GM12872 (cell line): ENCODE data around the gene FNDC11.

Source experiments
- TF ChIP-seq, protein P1 (sequence below): IDR thresholded peaks from 3 replicates; pipeline ENCODE4 v1.5.1; 2011; ENCODE audit warnings: low read depth, mild to moderate bottlenecking, low read length, moderate library complexity; ENCODE audit not compliant: insufficient read depth

The FNDC11 gene

DNA sequence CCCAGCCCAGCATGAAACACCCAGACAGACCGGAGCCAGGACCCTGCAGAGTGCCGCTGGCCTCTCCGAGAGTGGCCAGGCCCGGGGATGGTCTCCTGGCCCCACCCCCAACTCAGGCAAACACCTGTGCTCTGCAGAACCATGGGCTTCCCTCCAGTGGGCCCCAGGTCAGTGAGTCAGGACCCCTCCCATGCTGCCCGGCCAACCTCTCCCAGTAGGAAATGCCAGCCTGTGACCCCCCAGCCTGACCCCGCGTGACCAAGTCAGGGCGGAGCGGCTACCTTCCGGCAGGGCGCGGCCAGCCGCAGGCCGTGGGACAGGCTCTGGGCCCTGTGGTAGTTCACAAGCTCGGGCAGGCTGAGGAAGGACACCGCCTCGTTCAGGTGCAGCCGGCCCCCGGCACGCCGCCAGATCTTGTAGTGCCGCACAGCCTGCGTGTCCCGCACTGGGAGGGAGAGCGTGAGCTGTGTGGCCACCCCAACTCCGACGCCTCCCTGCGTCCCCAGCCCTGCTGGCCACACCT, 20.0 kb upstream of the FNDC11 start:
- TF ChIP-seq, protein P1, sequence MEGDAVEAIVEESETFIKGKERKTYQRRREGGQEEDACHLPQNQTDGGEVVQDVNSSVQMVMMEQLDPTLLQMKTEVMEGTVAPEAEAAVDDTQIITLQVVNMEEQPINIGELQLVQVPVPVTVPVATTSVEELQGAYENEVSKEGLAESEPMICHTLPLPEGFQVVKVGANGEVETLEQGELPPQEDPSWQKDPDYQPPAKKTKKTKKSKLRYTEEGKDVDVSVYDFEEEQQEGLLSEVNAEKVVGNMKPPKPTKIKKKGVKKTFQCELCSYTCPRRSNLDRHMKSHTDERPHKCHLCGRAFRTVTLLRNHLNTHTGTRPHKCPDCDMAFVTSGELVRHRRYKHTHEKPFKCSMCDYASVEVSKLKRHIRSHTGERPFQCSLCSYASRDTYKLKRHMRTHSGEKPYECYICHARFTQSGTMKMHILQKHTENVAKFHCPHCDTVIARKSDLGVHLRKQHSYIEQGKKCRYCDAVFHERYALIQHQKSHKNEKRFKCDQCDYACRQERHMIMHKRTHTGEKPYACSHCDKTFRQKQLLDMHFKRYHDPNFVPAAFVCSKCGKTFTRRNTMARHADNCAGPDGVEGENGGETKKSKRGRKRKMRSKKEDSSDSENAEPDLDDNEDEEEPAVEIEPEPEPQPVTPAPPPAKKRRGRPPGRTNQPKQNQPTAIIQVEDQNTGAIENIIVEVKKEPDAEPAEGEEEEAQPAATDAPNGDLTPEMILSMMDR: no peak

DNA sequence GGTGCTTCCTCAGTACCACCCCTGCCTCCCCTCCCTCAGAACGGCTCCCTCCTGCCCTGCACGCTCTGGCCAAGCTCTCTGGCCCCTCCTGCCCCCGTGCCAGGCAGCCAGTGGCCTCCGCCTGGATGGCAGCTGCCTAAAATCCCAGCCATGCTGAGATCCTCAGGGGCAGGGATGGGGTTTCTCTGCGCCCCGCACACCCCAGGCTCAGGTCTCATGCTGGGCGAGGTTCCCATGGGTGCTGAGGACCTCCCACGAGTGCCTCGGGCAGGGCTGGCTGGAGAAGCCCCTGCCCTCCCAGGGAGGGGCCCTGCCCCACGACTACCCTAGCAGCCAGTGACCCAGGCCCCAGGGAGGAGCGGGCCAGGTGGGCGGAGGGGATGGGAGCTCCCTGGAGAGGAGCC, 19.5 kb upstream of the FNDC11 start:
- TF ChIP-seq, protein P1: no peak

DNA sequence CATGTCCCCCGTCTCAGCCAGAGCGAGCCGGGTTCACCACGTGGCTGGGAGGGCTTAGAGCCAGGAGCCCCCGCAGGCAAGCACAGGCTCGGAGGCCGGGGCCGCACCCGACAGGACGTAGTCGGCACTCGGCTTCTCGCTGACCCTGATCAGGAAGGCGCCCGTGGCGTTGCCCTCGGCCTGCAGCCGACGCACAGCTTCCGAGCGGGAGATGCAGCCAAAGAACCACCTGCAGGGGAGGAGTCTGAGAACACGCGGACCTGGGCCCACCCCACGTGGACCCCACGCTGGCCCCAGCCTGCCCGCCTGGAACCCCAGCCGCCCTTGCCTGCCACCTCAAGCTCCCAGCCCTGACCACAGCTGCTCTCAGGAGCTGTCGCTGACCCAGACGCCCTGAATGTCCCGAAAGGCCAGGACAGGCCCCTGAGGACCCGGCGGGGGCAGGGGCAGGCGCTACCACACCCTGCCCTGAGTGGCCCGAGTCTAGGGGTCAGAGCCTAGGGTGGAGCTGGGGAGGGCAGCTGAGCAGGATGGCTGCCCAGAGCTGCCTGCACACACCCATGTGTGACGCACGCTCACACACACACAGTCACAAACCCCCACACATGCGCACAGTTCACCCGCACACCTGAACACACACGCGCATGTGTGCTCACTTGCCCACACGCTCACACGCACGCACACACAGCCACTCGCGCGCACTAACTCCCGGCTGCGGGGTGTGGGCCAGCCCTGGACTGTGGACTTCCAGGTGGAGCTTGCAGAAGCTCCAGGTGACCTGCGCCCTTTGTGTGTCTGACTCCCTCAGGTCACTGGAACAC, 18.9 kb upstream of the FNDC11 start:
- TF ChIP-seq, protein P1: no peak

DNA sequence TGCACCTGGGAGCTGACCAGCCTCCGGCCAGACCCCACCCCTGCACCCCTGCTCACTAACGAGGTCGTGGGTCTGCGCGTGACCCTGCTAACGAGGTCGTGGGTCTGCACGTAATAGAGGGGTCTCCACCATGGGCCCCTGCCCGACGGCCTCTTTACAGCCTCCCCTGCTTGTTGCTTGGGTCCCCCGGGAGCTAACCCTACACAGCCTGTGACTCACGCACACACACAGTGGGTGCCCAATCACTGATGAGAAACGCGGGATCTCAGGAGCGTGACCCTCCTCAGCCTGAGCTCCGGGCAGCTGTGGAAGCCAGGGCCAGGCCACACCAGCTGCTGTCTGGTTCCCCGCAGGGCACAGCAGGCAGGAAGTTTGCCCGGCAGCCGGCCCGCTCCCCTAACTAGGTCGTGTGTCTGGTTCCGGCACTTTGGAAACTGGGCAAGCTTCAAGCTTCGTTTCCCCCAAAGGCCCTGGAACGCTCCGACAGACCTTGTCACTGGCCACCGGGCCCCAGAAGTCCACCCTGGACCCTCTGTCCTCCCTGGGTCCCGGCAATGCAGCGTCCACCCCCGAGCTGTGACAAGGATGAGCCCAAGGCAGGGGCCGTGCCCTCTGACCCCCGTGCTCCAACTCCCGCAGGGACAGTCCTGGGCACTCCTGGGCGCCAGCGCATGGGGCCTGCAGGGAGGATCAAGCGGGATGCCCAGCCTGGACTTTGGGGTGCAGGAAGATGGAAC, 17.6 kb upstream of the FNDC11 start:
- TF ChIP-seq, protein P1: no peak

DNA sequence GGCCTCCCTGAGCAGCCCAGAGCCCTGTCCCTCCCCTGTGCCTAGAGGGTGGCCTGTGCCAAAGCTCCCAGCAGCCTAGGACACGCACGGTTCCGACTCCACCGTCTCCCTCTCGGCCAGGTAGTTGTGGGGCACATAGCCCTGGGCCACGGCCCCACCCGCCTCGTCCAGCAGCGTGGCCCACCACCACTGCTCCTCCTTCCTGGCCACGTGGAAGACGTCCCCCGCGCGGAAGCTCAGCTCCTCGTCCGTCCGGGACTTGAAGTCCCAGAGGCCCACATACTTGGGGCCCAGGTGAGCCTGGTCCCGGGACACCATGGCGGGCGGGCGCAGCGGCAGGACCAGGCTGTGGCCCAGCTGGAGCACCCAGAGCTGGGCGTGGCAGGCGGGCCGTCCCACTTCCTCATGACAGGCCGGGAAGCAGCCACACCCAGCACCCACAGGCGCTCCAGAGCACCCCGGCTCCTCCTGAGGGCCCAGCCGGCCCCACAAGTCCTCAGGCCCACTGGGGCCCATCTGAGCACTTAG, 16.9 kb upstream of the FNDC11 start, which contains the start of gene PTK6:
TSS of gene PTK6 (minus strand) at position 380 of the 528 bp plus-strand sequence. CDS start at position 318, 62 bp downstream.
- TF ChIP-seq, protein P1: no peak

DNA sequence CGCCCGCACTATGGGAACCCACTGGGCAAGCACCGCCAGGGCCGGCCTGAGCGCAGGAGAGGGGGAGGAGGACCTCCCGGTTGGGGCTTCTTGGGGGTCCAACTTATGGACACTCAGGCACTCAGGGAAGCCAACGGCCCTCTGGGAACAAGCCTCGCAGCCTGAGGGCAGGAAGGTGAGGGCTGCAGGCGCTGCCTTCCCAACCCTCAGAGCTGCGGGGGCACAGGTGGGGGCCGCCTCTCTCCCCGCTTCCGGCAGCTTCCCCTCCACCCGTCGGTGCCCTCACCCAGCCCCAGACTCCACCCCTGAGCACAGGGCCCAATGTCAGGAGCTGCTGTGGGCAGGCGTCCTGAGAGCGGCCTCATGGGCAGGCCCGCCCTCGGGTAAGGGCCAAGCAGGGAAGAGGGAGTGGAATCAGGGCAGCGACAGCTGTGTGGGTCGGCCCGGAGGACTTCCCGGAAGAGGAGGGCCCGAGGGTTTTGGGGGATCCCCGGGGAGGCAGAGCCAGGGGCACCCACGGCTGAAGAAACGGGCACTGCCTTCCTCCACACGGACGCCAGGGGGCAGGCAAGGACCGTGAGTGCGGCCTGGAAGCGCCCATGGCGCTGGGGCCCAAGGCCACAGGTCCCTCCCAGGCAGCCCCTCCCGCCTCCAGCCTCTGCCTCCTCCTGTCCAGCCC, 16.3 kb upstream of the FNDC11 start:
- TF ChIP-seq, protein P1: peak; percentile 97
